Measurements from ENCODE around the gene GET3. TPM values are rescaled to one million over a fixed set of nuclear protein-coding genes. Genes with fewer than 3 reads are reported as not detected.
A peak's percentile ranks its signal among the peaks of the same experiment; 100 is the strongest.

GET3 gene
- polyA plus RNA-seq, 4 donors: 80.1 to 95.8 (median 88.6) TPM

DNA sequence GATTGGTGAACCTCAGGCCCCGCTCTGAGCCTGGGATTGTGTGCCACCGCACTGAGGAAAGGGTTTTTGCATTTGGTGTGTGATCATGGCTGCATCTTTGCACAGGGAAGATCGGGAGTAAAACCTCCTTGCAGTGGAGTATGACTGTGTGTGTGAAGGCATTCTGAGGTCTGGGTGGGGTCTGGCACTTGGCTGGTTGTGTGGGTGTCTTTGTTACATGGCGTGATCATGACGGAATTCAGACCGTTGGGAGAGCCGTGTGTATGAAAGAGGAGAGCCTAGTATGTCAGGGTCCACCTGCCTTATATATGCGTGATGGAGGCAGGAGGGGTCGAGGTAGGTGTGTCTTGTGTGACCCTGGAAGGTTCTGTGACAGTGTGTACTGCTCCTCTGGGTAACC, 13.6 kb downstream of the GET3 start:
- no peak for DNase-seq (ENCODE audit: low read depth in 4 of 4, low spot score in 3 of 4)

DNA sequence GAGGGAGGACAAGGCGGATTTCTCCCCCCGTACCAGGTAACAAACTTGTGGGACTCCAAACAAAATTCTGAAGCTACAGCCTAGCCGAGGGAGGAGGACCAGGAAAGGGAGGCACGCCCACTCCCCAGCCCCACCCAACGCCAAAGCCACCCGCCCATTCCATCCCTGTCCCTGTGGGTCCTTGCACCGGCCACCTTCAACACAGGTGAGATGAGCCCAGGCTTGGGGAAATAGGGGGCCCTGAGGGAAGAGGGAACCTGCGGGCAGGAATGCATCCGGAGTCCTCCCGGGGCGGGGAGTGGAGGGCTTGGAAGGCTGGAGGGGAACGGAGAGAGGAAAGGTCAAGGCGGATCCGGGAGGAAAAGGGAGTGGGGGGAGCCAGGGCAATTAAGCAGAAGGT, 14.3 kb downstream of the GET3 start, which contains the start of gene BEST2:
Gene BEST2 (plus strand): TSS at position 157 of the 400 bp plus-strand sequence. CDS start 802 bp downstream, outside the sequence.
- DNase-seq (ENCODE audit: low read depth in 4 of 4, low spot score in 3 of 4): no peak

DNA sequence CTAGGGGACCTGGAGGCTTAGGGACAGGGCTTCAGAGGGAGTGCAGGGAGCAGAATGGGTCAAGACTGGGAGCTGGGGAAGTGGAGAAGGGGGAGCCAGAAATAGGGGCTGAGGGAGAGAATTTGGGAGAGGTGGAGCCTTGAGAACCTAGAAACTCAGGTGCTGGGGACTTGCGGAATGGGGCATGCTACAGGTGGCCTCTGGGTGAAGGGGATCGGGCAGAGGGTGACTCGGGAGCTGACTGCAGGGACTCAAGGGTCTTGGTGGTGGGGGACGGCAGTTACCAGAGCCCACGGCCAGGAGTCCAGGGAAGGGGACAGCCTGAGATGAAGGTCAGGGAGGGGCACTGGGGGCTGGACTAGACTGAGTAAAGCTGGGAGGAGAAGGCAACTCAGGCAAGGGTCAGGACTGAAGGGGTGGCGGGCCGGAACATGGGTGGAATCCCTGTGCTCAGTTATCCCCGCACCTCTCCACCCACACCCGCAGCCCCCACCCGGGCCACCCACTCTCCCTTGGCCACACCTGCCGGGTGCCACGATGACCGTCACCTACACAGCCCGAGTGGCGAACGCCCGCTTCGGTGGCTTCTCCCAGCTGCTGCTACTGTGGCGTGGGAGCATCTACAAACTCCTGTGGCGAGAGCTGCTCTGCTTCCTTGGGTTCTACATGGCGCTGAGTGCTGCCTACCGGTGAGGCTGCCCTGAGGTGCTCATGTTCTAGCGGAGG, 14.9 kb downstream of the GET3 start:
- DNase-seq (ENCODE audit: low read depth in 4 of 4, low spot score in 3 of 4): no peak

DNA sequence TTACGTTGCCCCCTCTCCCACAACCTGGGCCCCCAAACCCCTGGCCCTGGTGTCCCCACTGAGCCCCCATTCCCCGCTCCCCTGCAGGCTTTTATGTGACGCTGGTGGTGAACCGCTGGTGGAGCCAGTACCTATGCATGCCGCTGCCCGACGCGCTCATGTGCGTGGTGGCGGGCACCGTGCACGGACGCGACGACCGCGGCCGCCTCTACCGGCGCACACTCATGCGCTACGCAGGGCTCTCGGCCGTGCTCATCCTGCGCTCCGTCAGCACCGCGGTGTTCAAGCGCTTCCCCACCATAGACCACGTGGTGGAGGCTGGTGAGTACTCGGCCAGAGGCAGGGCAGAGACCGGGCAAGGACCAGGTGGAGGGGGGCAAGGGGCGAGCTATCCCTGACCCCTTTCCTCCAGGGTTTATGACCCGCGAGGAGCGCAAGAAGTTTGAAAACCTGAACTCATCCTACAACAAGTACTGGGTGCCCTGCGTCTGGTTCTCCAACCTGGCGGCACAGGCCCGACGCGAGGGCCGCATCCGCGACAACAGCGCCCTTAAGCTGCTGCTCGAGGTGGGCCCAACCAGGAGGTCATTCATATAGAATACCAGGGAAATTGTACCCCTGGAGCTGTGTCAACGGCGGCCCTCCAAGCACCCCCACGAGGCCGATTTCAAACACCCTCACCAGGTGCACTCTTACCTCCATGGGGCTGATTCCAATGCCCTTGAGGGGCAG, 17.3 kb downstream of the GET3 start:
- no peak for DNase-seq (ENCODE audit: low read depth in 4 of 4, low spot score in 3 of 4)

DNA sequence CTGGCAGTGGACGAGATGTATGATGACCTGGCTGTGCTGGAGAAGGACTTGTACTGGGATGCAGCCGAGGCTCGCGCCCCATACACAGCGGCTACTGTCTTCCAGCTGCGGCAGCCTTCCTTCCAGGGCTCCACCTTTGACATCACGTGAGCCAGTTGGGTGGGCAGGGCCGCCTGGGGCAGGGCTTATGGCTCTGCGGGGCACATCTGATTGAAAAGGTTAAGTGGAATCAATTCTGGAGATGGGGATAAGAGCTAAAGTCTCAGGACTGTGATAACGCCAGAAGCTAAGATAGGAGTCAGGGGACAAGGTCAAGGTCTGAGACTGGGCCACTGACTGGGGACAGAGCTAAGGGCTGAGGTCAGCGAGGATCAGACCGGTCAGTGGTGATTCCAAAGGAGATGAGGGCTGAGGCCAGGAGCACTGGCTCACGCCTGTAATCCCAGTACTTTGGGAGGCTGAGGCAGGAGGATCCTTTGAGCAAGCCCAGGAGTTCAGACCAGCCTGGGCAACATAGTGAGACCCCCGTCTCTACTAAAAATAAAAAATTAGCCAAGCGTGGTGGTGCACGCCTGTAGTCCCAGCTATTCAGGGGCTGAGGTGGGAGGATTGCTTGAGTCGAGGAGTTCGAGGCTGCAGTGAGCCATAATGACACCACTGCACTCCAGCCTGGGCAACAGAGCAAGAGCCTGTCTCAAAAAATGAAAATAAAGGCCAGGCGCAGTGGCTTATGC, 19.0 kb downstream of the GET3 start:
- no peak for DNase-seq (ENCODE audit: low read depth in 4 of 4, low spot score in 3 of 4)

DNA sequence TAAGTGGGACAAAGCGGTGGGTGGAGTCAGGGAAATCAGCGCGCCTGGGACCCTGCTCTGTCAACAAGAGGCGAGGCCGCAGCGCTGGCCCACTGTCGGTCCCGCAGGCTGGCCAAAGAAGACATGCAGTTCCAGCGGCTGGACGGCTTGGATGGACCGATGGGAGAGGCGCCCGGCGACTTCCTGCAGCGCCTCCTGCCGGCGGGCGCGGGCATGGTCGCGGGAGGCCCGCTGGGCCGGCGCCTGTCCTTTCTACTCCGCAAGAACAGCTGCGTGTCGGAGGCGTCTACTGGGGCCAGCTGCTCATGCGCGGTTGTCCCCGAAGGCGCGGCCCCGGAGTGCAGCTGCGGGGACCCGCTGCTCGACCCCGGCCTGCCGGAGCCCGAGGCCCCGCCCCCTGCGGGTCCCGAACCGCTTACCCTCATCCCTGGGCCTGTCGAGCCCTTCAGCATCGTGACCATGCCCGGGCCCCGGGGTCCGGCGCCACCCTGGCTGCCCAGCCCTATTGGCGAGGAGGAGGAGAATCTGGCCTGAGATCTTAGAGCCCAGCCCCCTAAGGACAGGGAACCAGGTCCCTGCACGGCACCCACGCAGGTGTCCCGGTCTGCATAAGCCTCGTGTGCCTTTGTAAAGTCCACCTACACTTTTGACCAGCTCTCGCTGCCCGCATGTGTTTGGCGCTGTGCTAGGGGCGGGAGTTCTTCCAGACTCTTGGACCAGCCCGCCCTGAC, 20.4 kb downstream of the GET3 start:
- DNase-seq (ENCODE audit: low read depth in 4 of 4, low spot score in 3 of 4): peak in 1 of 4 donors; percentile 51

DNA sequence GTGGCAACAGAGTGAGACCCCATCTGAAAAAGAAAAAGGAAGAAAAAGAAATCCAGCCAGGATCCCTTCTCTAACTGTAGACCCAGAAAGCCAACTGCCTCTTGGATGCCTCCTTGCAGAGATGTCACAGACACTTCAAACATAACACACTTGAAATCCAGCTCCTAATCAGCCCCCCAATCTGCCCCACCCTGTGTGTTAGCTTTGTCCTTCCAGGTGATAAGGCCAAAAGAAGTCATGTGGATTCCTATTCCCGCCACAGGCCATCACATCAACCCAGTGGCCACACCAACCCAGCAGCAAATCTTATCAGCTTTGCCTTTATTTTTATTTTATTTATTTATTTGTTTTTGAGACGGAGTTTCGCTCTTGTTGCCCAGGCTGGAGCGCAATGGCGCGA, 22.4 kb downstream of the GET3 start:
- DNase-seq (ENCODE audit: low read depth in 4 of 4, low spot score in 3 of 4): no peak

DNA sequence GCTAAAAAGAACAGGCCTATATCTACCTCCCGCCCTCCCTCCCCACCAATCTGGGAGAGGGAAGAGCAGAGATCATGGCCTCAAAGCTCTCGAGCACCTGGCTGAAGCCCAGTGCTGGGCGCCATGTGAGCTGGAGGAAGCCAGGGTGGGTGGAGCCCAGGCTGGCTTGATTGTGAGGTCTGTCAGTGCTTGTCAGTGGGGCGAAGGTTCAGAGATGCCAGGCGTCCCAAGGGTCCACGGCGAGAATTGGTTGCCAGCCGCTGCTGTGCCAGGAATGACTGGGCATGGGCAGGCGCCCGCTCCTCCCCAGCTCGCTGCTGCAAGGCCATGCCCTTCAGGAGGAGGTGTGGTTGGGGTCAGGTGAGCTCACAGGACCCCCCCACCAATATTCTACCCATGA, 25.8 kb downstream of the GET3 start:
- DNase-seq (ENCODE audit: low read depth in 4 of 4, low spot score in 3 of 4): no peak

DNA sequence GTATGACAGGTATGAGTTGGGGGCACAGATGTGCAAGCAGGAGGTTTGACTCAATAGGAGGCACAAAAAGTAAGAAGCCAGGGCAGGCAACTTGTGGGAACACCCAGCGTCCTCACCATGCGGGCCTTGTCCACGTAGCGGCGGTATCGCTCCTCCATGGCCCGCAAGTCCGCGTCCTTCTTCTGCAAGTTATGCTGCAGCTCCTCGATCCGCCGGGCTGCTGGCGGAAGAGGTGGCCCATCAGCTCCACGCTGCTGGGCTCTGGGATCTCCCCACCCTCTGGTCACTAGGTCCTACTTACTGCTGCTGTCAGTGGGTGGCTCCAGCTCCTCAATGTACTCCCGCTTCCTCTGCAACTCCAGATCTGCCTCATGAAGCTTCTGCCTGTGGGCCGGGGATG, 27.4 kb downstream of the GET3 start:
- no peak for DNase-seq (ENCODE audit: low read depth in 4 of 4, low spot score in 3 of 4)

DNA sequence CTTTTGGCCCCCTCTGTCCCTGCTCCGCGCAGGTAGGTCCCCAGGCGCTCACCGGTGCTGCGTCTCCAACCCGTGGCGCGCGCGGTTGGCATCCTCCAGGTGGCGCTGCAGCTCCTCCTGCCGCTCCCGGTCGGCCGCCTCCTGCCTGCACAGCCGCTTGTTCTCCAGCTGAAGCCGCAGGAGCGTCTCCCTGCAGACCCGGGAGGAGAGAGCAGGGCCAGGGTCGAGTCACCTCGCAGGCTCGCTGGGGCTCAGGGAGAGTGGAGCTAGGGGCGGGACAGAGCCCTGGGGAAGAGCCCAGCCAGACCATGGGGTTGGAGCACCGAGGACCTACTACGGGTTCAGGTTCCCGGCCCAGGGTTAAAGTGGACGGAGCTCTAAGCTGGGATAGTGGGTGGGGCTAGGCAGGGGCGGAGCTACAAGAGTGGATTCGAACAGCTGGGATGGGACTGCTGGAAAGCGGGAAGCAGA, 28.8 kb downstream of the GET3 start:
- DNase-seq (ENCODE audit: low read depth in 4 of 4, low spot score in 3 of 4): no peak

DNA sequence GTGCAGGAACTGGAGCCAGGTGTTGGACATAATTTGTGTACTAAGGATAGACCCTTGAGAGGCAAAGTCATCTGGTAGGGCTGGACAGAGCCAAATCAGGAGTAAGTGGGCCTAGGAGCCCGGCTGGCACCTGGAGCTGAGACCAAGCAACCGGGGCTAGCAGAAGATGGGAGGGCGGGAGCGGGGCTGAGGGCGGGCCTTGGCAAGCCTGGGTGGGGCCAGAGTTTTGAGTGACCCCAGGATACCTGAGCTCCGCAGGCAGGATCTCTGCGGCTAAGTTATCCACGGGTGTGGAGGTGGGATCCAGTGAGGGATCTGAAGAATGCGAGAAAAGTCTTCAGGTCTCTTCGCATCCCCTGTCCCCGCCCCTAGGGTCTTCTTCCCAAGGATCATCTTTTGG, 29.9 kb downstream of the GET3 start:
- no peak for DNase-seq (ENCODE audit: low read depth in 4 of 4, low spot score in 3 of 4)

DNA sequence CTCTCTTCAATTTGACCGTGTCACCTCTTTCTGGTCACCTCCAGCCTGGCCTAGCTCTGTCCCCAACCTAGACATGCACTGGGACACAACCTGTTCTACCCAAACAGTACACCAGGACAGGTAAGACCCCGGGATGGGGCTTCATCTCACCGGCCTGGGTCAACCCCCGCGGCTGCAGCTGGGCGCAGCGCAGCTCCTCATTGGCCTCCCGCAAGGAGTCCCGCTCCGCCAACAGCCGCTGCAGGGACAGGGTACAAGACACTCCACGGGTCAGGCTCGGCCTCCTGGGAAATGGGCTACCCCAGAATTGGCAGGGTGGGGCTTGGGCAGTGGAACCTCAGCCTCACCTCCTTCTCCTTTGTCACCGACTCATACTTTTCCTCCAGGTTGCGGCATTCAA, 30.4 kb downstream of the GET3 start:
- no peak for DNase-seq (ENCODE audit: low read depth in 4 of 4, low spot score in 3 of 4)

DNA sequence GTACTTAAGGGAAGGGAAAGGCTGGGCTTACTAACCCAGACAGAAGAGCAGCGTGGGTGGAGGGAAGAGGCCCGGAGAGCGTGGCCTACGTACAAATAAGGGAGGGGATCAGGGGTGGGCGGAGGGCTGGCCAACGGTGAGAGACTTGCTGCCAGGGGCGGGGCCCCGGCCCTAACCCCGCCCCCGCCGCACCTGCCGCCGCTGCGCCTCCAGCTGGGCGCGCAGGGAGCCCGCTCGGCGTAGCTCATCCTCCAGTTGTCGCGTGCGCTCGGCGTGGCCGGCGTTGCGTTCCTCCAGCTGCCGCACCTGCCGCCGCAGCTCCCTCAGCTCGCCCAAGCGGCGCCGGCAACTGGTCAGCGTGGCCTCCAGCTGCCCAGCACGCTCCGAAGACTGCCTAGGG, 32.4 kb downstream of the GET3 start:
- no peak for DNase-seq (ENCODE audit: low read depth in 4 of 4, low spot score in 3 of 4)

DNA sequence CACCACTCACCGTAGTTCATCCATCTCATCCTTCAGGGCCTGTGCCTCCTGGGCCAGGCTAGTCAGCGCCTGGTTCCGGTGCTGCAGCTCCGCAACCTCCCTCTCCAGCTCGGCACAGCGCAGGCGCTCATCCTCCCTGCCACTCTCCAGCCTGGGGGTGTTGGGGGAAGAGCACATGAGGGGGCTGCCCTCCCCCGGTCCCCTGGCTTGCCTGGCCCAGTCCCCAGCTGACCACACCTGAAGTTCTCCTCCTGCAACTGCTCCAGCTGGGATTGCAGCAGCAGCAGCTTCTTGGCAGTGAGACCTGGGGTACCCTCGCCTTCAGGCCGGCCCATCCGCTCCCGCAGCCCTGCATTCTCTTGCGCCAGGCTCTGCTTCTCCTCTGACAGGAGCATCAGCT, 33.6 kb downstream of the GET3 start:
- no peak for DNase-seq (ENCODE audit: low read depth in 4 of 4, low spot score in 3 of 4)

DNA sequence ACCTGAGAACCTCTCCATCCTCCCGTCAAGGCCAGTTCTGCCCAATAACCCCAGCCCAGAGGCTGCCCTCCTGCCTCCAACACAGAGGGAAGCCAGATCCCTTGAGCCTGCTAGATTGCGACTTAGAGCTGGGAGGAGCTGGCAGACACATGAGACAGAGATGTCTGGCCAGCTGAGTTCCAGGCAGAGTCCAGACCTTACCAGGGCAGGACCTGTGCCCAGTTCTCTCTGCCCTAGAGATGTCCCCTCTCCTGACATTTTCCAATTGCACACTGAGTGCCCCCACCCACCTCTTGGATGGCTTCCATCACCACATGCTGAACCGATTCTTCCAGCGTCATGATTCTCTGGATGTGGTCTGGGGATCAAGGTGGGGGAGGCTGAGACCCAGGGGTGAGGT, 35.0 kb downstream of the GET3 start:
- no peak for DNase-seq (ENCODE audit: low read depth in 4 of 4, low spot score in 3 of 4)

DNA sequence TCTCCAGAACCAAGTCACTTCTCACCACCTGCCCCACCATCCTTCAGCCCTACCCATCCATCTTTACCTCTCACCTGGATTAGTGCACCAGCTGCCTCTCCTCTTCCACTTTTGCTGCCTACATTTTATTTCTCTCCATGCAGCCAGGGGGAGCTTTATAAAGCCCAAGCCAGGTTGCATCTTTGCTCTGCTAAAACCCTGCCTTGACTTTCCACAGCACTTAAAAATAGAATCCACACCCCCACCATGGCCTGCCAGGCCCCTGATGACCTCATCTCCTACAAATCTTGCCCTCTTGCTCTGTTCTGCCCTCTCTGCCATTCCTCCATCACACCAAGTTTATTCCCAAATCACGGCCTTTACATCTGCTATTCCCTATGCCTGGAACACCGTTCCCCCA, 36.3 kb downstream of the GET3 start:
- no peak for DNase-seq (ENCODE audit: low read depth in 4 of 4, low spot score in 3 of 4)

DNA sequence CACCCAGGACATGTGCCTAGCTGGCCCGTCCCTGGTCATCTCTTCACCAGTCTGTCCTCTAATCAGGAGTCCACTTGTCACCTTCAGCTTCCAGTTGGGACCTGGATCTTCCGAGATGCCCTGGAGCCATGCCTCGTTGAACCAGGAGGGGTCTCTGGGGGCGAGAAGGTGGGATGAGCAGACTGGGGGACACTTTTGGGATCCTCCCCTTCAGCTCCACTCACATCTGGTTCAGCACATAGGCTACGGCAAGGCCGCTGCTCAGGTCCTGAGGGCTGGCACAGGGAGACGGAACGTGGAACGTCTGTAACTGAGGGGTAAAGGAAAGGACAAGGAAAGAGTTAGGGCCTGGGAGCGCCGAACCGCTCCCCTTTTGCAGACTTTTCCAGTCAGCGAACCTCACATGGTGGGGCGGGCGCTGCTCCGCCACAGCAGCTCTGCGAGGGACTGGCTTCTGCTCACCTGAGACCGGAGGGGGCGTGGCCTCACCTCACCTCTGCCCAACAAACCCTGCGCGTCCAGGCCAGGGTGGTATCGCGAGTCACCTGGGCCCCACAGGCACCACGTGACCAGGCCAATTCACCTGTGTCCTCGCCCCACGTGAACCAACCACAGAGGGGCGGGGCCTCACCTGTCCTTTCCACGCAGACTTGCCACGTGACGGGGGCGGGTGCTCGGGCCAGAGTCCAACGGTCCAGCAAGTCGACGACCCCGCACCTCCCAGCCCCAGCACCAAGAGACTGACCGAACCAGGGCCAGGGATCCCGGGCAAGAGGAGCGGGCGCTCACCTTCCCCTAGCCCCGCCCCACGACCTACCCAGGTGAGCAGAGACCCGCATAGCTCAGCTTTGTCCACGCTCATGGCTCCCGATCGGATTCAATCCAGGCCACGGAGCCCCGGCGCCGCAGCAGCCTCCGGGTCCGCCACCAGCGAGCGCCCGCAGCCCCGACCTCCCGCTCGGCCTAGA, 37.6 kb downstream of the GET3 start, which contains the start of gene HOOK2:
Gene HOOK2 (minus strand): TSS at position 965 of the 968 bp plus-strand sequence. CDS start 103 bp downstream, at position 862.
- DNase-seq (ENCODE audit: low read depth in 4 of 4, low spot score in 3 of 4): no peak

DNA sequence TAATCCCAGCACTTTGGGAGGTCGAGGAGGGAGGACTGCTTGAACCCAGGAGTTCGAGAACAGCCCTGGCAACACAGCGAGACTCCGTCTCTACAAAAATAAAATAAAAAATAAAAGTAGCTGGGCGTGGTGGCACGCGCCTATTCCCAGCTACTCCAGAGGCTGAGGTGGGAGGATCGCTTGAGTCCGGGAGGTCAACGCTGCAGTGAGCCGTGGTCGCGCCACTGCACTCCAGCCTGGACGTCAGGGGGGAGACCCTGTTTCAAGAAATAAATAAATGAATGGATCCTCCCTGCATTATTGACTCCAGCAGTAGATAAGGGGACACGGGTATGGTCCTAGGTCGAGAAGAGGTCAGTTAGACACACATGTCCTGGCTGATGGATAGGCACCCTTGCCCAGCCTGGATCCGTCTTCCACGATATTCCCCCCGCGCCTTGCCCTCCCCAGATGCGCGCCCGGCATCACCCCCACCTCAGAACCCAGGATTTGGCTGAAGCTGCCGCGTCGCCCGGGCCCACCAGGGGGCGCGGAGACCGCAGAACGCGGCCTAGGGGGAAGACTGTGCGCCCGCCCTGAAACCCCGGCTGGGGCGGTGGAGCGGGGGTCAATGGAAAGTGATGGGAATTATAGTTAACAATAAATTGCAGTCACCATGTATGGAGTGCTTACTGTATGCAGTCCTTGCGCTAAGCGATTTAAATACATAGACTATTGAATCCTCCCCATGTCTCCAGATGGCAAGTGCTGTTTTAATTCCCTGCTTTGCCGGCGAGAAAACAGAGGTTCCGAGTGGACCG, 40.1 kb downstream of the GET3 start:
- DNase-seq (ENCODE audit: low read depth in 4 of 4, low spot score in 3 of 4): no peak

Measured in right renal pelvis (tissue), 4 donors.